ENCODE measurements around the gene MALSU1.

DNA sequence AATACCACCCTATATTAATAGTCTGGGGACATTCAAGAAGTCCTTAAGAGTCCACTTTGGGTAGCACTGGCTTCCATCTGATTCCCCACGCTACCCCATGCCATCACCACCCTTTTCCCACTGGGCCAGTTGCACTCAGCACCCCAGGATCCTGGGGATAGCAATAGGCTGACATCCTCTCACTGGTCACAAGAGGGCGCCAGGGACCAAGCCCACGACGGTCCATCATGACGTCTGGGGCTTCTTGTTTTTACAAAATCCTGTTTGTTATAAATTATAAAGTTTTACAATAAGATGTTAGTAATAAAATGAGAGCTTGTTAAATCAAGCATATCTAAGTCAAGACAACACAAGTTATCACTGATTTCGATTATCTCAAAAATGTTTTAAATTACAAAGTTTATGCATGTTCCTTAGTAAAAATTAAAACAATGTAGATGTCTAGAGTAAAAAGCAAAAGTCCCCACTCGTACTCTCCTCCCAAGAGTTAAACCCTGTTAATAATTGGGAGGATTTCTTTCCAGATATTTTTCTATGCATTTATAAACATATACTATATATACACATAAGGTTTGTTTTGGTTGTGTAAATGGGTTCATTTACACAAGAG is 37.2 kb upstream of the MALSU1 start:
- TF ChIP-seq, protein P1, sequence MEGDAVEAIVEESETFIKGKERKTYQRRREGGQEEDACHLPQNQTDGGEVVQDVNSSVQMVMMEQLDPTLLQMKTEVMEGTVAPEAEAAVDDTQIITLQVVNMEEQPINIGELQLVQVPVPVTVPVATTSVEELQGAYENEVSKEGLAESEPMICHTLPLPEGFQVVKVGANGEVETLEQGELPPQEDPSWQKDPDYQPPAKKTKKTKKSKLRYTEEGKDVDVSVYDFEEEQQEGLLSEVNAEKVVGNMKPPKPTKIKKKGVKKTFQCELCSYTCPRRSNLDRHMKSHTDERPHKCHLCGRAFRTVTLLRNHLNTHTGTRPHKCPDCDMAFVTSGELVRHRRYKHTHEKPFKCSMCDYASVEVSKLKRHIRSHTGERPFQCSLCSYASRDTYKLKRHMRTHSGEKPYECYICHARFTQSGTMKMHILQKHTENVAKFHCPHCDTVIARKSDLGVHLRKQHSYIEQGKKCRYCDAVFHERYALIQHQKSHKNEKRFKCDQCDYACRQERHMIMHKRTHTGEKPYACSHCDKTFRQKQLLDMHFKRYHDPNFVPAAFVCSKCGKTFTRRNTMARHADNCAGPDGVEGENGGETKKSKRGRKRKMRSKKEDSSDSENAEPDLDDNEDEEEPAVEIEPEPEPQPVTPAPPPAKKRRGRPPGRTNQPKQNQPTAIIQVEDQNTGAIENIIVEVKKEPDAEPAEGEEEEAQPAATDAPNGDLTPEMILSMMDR (IDR thresholded peaks at IDR 0.05): peak; percentile 44 to 73 (median 54)
- no peak for TF ChIP-seq POLR2A (IDR thresholded peaks at IDR 0.05)
